Fibroblast of villous mesenchyme (primary cell): ENCODE data around the gene SCG5. TPM values are rescaled to one million over a fixed set of nuclear protein-coding genes. Genes with fewer than 3 reads are reported as not detected.

Experiments used
- DNase-seq: peaks from one replicate; pipeline ENCODE4 v3.0.0-alpha.2; 2010; ENCODE audit warnings: low read depth
- H3K4me3 ChIP-seq: 2 replicates; pipeline ENCODE4 v1.5.1; 2011; ENCODE audit warnings: low read depth, mild to moderate bottlenecking, low read length
- CTCF ChIP-seq: IDR thresholded peaks from 2 replicates; pipeline ENCODE4 v1.5.1; 2012; ENCODE audit warnings: low read depth, mild to moderate bottlenecking, low read length; ENCODE audit not compliant: insufficient read depth
- total RNA-seq: library from RNA; depleted of rRNA; stranded (reverse); fragments of >200 nt; gene quantifications from 2 replicates; pipeline ENCODE4 v1.2.3, GENCODE V29; 2012

Gene SCG5
- total RNA-seq, 1 donor = 17.7 TPM

GRCh38 chr15:32721596-32721995, 80.1 kb downstream of the SCG5 start:
- no peak for DNase-seq
- H3K4me3 ChIP-seq = no peak overlapping the region
- no peak for TF ChIP-seq CTCF

GRCh38 chr15:32722136-32722535, 80.6 kb downstream of the SCG5 start:
- DNase-seq = no peak
- no peak overlapping the region for H3K4me3 ChIP-seq
- TF ChIP-seq CTCF = no peak

- no peak for TF ChIP-seq CTCF
- H3K4me3 ChIP-seq = no peak overlapping the region
- DNase-seq = no peak
Measured at GRCh38 chr15:32723171-32723948, 81.8 kb downstream of the SCG5 start.

GRCh38 chr15:32729700-32730395, 88.3 kb downstream of the SCG5 start:
- TF ChIP-seq CTCF = no peak
- no peak for DNase-seq
- no peak overlapping the region for H3K4me3 ChIP-seq

GRCh38 chr15:32730677-32731654, 89.5 kb downstream of the SCG5 start:
- H3K4me3 ChIP-seq = no peak overlapping the region
- no peak for TF ChIP-seq CTCF
- peak; percentile 30 for DNase-seq

GRCh38 chr15:32732574-32733157, 91.2 kb downstream of the SCG5 start:
- H3K4me3 ChIP-seq = no peak overlapping the region
- DNase-seq = no peak
- no peak for TF ChIP-seq CTCF
